AG09319 (cell line): ENCODE measurements around the gene ZKSCAN1.

Source experiments
- DNase-seq: peaks from one replicate; pipeline ENCODE4 v3.0.0-alpha.2; 2010; ENCODE audit warnings: low read depth; ENCODE audit errors: extremely low read depth
- CTCF ChIP-seq: IDR thresholded peaks from 2 replicates; pipeline ENCODE4 v1.5.1; 2011; ENCODE audit warnings: low read depth, mild to moderate bottlenecking, inconsistent platforms, low read length, moderate library complexity

Gene ZKSCAN1

DNA sequence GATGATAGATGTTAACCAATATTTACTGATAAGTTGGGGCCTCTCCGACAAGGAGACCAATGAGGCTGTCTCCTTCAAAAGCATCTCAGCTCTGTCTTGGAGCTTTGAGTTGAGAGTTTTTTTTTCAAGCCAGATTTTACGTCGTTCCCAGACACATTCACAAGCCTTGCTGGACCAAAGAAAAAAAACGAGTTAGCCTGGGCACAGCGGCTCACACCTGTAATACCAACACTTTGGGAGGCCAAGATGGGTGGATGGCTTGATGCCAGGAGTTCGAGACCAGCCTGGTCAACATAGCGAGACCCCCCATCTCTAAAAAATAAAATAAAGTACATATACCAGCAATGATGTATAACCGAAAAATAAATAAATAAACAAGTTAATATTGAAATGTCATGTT is 20.6 kb upstream of the ZKSCAN1 start:
- TF ChIP-seq CTCF: no peak
- no peak for DNase-seq

- DNase-seq: no peak
- no peak for TF ChIP-seq CTCF
These were observed 18.4 kb upstream of the ZKSCAN1 start for GRCh38 chr7:99996755-99997544.

DNA sequence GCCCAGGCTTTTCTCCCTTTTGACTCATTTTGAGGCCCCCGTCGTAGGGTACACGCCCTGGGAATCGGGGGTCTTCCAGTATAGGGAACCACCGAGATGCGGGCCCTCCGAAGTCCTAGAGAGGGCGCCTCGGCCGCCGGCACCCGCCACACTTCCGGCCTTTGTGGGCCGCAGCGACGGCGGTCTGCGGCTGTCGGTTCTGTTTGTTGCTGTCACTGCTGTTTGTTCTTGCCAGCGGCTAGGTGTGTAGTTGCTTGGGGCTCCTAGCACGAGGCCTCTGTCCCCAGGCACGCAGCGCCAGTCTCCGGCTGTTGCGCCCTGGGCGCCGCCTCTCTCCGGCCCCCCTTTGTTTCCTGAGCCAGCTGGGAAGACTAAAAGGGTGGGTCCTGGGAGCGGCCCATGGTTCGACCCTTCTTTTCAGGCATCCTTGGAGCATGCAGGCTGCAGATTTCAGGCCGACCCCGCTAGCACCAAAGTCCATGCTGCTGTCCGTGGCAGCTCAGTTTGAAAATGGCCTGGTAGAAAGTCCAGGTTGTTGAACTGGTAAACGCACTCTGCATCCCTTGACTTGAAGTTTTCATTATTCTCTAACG is 17.8 kb upstream of the ZKSCAN1 start:
- peak; percentile 9 for TF ChIP-seq CTCF
- DNase-seq: no peak

DNA sequence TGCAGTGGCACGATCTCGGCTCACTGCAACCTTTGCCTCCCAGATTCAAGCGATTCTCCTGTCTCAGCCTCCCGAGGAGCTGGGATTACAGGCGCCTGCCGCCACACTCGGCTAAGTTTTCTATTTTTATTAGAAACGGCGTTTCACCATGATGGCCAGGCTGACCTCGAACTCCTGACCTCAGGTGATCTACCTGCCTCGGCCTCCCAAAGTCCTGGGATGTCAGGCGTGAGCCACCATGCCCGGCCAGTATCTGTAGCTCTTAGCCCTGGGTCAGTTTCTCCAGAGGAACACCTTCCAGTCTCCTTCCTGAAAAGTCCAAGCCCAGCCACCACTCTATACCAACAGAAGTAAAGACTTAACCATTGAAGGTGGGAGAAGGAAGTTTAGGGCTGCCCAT is 15.2 kb upstream of the ZKSCAN1 start:
- no peak for DNase-seq
- no peak for TF ChIP-seq CTCF

GRCh38 chr7:100003711-100004661 is 11.4 kb upstream of the ZKSCAN1 start:
- no peak for DNase-seq
- TF ChIP-seq CTCF: no peak

- DNase-seq: no peak
- TF ChIP-seq CTCF: no peak
These were observed 7.5 kb upstream of the ZKSCAN1 start for GRCh38 chr7:100007887-100008286.
